GM19372 (cell line): ENCODE data around the gene FBXW12.
"Not testable (repeated sequence)": the region's sequence is repeated elsewhere in the genome, so short reads cannot be mapped to it uniquely, and the experiment has no call there.

Experiments
- ATAC-seq: cut with Tn5 transposase; IDR thresholded peaks from one replicate; pipeline ENCODE4 v1.9.1; 2021; ENCODE audit warnings: mild to moderate bottlenecking, low read depth, moderate library complexity; ENCODE audit not compliant: unreplicated experiment

The FBXW12 gene

GRCh38 chr3:48372377-48372770, 355 bp downstream of the FBXW12 start:
- ATAC-seq, result no peak

- ATAC-seq, result no peak
Observed at GRCh38 chr3:48372862-48373435, 930 bp downstream of the FBXW12 start.

- ATAC-seq, result no peak
Observed at GRCh38 chr3:48387634-48388033, 15.6 kb downstream of the FBXW12 start.

GRCh38 chr3:48388966-48389365, 16.9 kb downstream of the FBXW12 start:
- ATAC-seq, result no peak

- ATAC-seq, result no peak
Observed at GRCh38 chr3:48394391-48394790, 22.4 kb downstream of the FBXW12 start.

- no peak for ATAC-seq
Observed at GRCh38 chr3:48395714-48396113, 23.7 kb downstream of the FBXW12 start.

- no peak for ATAC-seq
Observed at GRCh38 chr3:48397767-48398681, 26.0 kb downstream of the FBXW12 start.

GRCh38 chr3:48398701-48399386, 26.8 kb downstream of the FBXW12 start:
- no peak for ATAC-seq

GRCh38 chr3:48399387-48400172, 27.6 kb downstream of the FBXW12 start:
- ATAC-seq, result no peak

GRCh38 chr3:48400824-48401433, 28.9 kb downstream of the FBXW12 start:
- no peak for ATAC-seq

GRCh38 chr3:48401434-48401901, 29.4 kb downstream of the FBXW12 start:
- not testable (repeated sequence) for ATAC-seq

GRCh38 chr3:48402281-48402732, 30.3 kb downstream of the FBXW12 start:
- no peak for ATAC-seq

GRCh38 chr3:48402907-48403306, 30.9 kb downstream of the FBXW12 start:
- no peak for ATAC-seq

- no peak for ATAC-seq
Observed at GRCh38 chr3:48403533-48404439, 31.8 kb downstream of the FBXW12 start.

GRCh38 chr3:48404440-48405342, 32.7 kb downstream of the FBXW12 start:
- no peak for ATAC-seq

GRCh38 chr3:48405343-48405881, 33.4 kb downstream of the FBXW12 start:
- no peak for ATAC-seq

GRCh38 chr3:48405971-48406370, 34.0 kb downstream of the FBXW12 start:
- no peak for ATAC-seq
